HUES6 (cell line): ENCODE measurements around the gene ACOX2.

Experiments
- H3K27ac ChIP-seq: 2 replicates; pipeline ENCODE4 v1.7.0; 2013; ENCODE audit warnings: low read depth, mild to moderate bottlenecking, low read length, inconsistent platforms
- H3K27me3 ChIP-seq: 2 replicates; pipeline ENCODE4 v1.6.1; 2013; ENCODE audit warnings: low read length; ENCODE audit not compliant: control insufficient read depth, insufficient read depth
- H3K36me3 ChIP-seq: 2 replicates; pipeline ENCODE4 v1.6.1; 2013; ENCODE audit warnings: low read length; ENCODE audit not compliant: control insufficient read depth, insufficient read depth
- H3K4me1 ChIP-seq: 2 replicates; pipeline ENCODE4 v1.6.1; 2013; ENCODE audit warnings: low read length; ENCODE audit not compliant: control insufficient read depth, insufficient read depth
- H3K4me3 ChIP-seq: 2 replicates; pipeline ENCODE4 v1.5.1; 2013; ENCODE audit warnings: low read depth, low read length
- H3K9ac ChIP-seq: one replicate; pipeline ENCODE4 v1.6.1; 2013; ENCODE audit warnings: mild to moderate bottlenecking, low read length
- H3K9me3 ChIP-seq: 2 replicates; pipeline ENCODE4 v1.6.1; 2013; ENCODE audit warnings: low read depth, low read length; ENCODE audit not compliant: control insufficient read depth, insufficient read depth

The ACOX2 gene

DNA sequence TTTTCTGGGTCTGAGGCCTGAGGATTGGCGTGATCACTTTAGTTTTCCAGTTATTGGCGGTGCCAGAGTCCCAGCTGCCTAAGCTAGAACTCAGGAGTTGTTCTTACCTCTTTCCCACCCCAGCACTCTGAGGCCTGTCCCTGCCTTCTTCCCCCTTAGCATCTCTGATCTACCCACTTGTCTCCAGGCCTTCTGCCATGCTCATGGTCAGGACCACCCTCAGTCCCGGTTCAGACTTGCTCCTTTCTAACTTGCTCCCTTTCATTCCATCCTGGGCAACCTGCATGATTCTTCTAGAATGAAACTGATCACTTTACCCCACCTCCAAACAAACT lies 15.7 kb downstream of the ACOX2 start:
- no peak overlapping the region for H3K4me3 ChIP-seq
- H3K27me3 ChIP-seq = no peaks in the 10 kb centered on the region
- no peak overlapping the region for H3K27ac ChIP-seq
- H3K9me3 ChIP-seq = no peaks in the 10 kb centered on the region
- H3K9ac ChIP-seq = no peak overlapping the region
- H3K36me3 ChIP-seq = no peaks in the 10 kb centered on the region
- peaks cover 52% of the 10 kb centered on the region for H3K4me1 ChIP-seq

DNA sequence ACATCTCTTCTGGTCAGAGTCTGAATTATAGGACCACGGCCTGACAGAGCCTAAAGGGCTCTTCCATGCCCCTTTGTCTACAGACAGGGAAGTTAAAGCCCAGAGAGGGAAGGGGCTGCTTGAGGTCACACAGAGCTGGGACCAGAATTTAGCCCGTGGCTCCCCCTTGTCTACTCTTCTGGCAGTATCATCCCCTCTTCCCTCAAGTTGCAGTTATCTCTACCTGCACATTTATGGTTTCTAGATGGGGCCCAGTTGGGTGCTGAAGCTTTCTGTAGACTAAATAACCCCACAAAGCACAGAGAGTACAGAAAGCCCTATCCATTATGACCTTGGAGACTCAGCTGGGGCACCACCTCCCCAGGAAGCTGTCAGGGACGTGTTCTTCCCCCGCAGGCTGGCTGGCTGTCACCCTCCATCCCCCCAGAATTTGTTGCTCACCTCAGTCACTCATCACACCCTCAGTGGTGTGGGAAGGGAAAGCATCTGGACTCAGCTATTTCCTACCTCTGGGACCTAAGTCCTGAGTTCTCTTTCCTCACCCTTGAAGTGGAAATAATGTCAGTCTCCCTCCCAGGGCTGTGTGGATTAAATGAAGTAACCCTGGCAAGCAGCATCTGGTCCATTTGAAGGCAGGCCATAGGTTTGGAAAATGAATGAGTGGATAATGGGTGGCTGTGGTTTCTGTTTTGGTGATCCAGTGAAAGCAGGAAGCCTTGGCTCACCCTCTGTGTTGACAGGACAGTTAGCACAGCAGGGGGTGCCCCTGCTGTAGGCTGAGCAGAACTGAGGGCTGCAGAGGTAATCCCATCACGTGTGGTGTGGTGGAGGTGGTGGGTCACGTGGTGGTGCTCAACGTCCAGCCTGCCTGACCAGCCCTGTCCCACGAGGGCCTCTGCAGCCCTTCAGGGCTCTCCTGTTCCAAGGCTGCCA lies 16.3 kb downstream of the ACOX2 start:
- Histone ChIP-seq H3K4me3 (no peak overlapping the region), H3K27me3 (no peaks in the 10 kb centered on the region), H3K27ac (no peak overlapping the region), H3K9me3 (no peaks in the 10 kb centered on the region), H3K9ac (no peak overlapping the region), H3K36me3 (no peaks in the 10 kb centered on the region), H3K4me1 (peaks cover 47% of the 10 kb centered on the region)

DNA sequence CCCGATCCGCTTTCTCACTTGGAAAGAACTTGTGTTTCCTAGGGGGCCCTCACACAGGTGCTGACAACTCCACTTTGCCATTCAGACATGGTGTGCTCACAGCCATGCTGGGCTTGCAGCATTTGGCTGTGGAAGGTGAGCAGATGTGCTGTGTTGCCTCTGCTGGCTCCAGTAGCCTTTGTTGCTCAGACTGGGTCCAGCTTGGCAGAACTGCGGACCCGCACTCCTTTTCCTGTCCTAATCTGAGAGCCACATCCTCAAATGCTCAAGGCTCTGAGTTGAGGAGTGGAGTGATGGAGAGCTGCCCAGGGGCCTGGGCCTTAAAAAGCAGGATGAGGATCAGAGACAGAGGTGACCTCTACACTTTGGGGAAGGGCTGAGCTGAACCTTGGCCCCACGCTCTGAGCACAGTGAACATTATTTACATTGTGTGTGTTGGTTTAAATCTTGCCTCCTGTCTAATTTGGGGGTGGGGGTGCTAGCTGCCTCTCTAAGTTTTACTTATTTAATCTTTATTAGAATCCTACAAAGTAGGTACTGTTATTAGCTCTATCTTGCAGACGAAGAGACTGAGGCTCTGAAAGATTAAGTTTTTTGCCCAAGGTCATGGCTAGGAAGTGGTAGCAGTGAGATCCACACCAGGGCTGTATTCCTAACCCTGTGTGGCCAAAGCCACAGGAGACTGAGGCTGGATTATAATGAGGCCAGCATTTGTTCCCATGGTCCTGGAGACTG lies 17.2 kb downstream of the ACOX2 start:
- no peaks in the 10 kb centered on the region for H3K36me3 ChIP-seq
- no peaks in the 10 kb centered on the region for H3K9me3 ChIP-seq
- no peaks in the 10 kb centered on the region for H3K27me3 ChIP-seq
- peaks cover 47% of the 10 kb centered on the region for H3K4me1 ChIP-seq
- H3K9ac ChIP-seq = no peak overlapping the region
- no peak overlapping the region for H3K4me3 ChIP-seq
- no peak overlapping the region for H3K27ac ChIP-seq

DNA sequence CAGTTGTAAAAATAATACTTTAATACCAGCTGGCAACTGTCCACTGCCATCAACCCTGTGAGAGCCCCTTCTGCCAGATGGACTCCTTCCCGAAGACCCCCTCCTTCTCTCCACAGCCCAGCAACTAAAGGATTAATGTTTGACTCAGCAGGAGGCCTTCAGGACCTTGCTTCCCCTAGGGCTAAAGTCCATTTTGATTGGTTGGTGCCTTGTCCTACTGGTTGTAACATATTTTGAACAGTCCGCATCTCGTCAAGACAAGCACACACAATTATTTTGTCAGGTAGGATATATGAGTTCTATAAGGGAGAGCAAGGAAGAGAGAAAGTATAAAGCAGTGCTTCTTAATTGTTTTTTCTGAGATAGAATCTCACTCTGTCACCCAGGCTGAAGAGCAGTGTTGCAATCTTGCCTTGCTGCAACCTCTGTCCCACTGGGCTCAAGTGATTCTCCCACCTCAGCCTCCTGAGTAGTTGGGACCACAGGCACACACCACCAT lies 18.6 kb downstream of the ACOX2 start:
- H3K27me3 ChIP-seq = no peaks in the 10 kb centered on the region
- H3K9me3 ChIP-seq = no peaks in the 10 kb centered on the region
- no peak overlapping the region for H3K27ac ChIP-seq
- H3K9ac ChIP-seq = no peak overlapping the region
- H3K4me3 ChIP-seq = no peak overlapping the region
- H3K36me3 ChIP-seq = no peaks in the 10 kb centered on the region
- H3K4me1 ChIP-seq = peaks cover 41% of the 10 kb centered on the region

DNA sequence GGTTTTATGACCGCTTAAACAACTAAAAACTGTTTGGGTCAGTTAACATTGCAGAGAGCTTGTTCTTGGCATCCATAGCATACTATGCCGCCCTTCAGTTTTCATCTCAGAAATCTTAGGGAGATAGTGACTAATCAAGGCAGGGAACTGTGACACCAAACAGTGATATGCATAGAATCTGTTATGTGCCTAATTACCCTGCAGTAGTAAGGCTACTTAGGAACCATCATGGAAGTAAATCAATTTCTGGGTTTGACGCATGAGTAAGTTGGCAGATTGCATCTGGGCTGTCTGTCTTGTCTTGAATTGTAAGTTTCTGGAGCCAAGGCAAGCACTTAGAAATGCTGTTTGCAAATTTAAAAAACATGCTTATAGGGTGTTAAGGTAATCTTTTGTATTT lies 22.6 kb downstream of the ACOX2 start:
- H3K4me1 ChIP-seq = peaks cover 8% of the 10 kb centered on the region
- no peak overlapping the region for H3K9ac ChIP-seq
- H3K27ac ChIP-seq = no peak overlapping the region
- H3K9me3 ChIP-seq = no peaks in the 10 kb centered on the region
- H3K4me3 ChIP-seq = no peak overlapping the region
- no peaks in the 10 kb centered on the region for H3K36me3 ChIP-seq
- no peaks in the 10 kb centered on the region for H3K27me3 ChIP-seq

DNA sequence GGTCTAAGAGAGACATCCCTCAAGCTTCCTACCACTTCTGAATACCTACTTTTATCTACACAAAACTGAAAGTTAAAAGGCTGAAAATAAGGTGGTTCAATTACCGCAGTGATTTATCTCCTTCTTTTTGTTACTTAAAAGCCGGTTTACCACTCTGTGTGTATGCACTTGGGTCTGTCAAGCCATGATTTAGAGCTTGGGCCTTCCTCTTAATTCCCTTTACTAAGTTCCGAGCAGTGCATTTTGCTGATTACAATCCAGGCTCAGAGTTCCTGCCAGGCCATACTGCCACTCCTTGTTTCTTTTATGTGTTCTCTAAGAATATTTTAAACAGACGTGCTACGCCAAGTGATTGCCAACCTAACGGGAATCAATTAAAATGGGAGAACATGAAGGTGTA lies 28.6 kb downstream of the ACOX2 start:
- no peak overlapping the region for H3K9ac ChIP-seq
- no peak overlapping the region for H3K4me3 ChIP-seq
- no peaks in the 10 kb centered on the region; the same call in 1 of the 2 replicates for H3K4me1 ChIP-seq
- no peak overlapping the region for H3K27ac ChIP-seq
- H3K9me3 ChIP-seq = no peaks in the 10 kb centered on the region
- H3K36me3 ChIP-seq = peaks cover 4% of the 10 kb centered on the region; the same call in 1 of the 2 replicates
- no peaks in the 10 kb centered on the region for H3K27me3 ChIP-seq

DNA sequence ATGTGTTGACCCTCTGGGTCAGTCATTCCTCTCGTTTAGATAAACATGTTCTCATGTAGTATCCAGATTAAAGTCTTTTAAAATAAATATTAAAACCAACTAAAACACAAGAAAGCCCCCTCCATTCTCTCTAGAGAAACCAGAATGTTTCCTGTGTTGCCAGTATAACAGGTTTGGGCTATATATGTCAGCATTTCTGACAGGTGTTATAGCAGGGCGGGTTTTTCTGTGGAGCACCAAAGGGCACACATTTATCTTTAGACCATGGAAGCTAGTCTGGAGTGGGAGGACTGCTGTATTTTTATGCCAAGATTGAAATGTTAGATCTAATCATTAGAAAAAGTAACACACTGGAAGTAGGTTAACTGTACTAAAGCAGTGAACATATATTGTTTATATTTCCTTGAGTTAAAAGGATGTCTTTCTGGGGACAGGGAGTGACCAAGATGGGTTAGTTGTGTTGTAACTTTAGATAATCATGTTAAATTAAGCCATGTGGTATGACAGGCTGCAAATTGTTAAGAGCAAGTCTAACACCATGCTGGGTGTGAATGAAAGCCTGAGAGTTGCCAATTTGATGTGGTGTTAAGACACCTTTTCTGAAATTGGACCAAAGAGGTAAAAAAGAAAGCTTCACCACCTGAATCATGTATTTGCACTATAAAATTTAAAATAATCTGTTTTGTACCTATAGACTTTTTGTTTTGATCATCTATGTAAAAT lies 29.5 kb downstream of the ACOX2 start:
- H3K9me3 ChIP-seq = no peaks in the 10 kb centered on the region
- H3K36me3 ChIP-seq = peaks cover 7% of the 10 kb centered on the region; the same call in 1 of the 2 replicates
- no peak overlapping the region for H3K9ac ChIP-seq
- H3K4me1 ChIP-seq = no peaks in the 10 kb centered on the region; the same call in 1 of the 2 replicates
- H3K27me3 ChIP-seq = no peaks in the 10 kb centered on the region
- no peak overlapping the region for H3K27ac ChIP-seq
- no peak overlapping the region for H3K4me3 ChIP-seq

DNA sequence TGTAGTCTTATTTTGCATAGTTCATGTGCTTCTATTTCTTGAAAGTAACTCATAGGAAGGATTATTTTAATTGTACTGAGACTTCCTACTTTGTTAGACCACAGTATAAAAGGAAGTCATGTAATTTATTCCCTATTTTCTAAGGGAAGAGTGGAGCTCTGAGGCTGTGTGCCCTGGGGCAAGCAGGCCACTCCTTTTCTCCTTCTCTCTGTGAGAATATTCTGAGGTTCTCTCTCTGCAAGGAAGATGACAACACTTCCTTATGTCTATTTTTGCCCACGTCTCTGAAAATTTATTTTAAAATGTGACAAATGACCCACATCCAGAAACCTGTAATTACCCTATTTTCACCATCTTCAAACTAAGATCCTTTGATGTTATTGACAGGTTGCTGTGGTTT lies 34.1 kb downstream of the ACOX2 start:
- Histone ChIP-seq H3K4me3 (no peak overlapping the region), H3K27ac (no peak overlapping the region), H3K4me1 (no peaks in the 10 kb centered on the region; the same call in 1 of the 2 replicates), H3K36me3 (peaks cover 34% of the 10 kb centered on the region), H3K27me3 (no peaks in the 10 kb centered on the region), H3K9ac (no peak overlapping the region), H3K9me3 (no peaks in the 10 kb centered on the region)

DNA sequence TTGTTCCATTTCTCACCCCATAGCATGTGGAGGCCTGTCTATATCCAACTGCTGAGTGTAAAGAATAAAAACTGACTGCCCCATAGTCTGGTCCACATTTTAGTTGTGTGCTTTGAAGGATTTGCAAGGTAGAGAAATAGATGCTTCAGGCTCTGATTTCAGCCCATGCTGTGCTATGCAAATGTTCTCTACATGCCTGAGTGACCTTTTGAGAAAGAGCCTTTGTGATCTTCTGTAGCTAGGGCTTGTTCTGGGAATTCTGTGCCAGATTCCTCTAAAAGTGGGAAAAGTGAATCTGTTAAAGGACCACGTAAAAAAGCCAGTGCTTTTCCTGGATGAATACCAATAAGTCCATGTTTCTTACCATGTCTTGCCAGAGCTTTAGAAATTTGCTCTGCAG lies 39.9 kb downstream of the ACOX2 start:
- Histone ChIP-seq H3K36me3 (peaks cover 23% of the 10 kb centered on the region), H3K9ac (peak overlapping the region; percentile 7), H3K27ac (0 out of 2 replicates have a peak overlapping the region, but pooled peaks have one; percentile 50), H3K4me3 (peak overlapping the region; percentile 36), H3K4me1 (peaks cover 39% of the 10 kb centered on the region), H3K9me3 (no peaks in the 10 kb centered on the region), H3K27me3 (no peaks in the 10 kb centered on the region)

DNA sequence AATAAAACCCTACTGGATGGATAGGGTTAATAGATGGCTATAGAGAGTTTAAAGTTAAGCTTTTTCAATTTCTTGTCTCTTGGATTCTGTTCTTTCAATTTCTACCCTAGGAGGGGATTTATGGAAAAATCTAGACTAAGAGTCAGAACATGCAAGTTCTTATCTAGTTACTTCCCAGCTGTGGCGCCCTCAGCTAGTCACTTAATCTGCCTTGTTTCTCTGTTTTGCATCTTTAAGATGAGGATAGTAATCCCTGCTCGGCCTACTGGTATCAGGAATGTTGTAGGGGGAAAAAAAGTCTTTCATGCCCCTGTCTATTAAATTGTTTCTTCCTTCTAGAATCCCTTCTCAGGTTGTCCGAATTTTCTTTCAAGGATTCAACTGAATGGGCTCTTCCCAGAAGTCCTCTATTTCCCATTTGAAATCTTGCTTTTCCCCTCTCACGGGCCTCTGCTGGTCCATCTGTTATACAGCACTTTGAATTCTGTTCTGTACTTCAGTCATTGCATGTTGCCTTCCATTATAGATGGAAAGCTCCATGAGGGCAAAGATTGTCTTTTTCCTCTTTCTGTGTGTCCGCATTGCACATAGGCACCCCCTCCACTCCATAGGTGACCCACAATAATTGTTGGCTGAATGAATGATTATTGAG lies 40.7 kb downstream of the ACOX2 start:
- no peaks in the 10 kb centered on the region for H3K27me3 ChIP-seq
- no peaks in the 10 kb centered on the region for H3K9me3 ChIP-seq
- H3K27ac ChIP-seq = peak overlapping the region; percentile 30; the same call in 1 of the 2 replicates
- peak overlapping the region; percentile 2; the same call in 1 of the 2 replicates for H3K4me3 ChIP-seq
- H3K9ac ChIP-seq = no peak overlapping the region
- H3K36me3 ChIP-seq = peaks cover 16% of the 10 kb centered on the region
- H3K4me1 ChIP-seq = peaks cover 41% of the 10 kb centered on the region
